Activated CD8-positive, alpha-beta memory T cell treated with anti-CD3 and anti-CD28 coated beads for 1 hour (primary cell): ENCODE results near the gene CDC42EP2.
"Not testable (repeated sequence)": the region's sequence is repeated elsewhere in the genome, so short reads cannot be mapped to it uniquely, and the experiment has no call there.

Source experiments
- DNase-seq, 2 donors: peaks; one replicate each; pipeline ENCODE4 v3.0.0-alpha.2; 2020; ENCODE audit warnings: low read depth in 1 of 2; ENCODE audit errors: extremely low read depth in 1 of 2

Gene CDC42EP2

GRCh38 chr11:65317025-65317786 is 2.5 kb downstream of the CDC42EP2 start:
- no peak for DNase-seq

GRCh38 chr11:65320386-65321075 is 5.9 kb downstream of the CDC42EP2 start:
- DNase-seq: no peak

GRCh38 chr11:65321076-65321475 is 6.4 kb downstream of the CDC42EP2 start:
- no peak for DNase-seq

- DNase-seq: no peak
These were observed 7.3 kb downstream of the CDC42EP2 start for GRCh38 chr11:65321828-65322485.

GRCh38 chr11:65323813-65324212 is 9.1 kb downstream of the CDC42EP2 start:
- DNase-seq: no peak

GRCh38 chr11:65325435-65325834 is 10.8 kb downstream of the CDC42EP2 start:
- no peak for DNase-seq

GRCh38 chr11:65327021-65327420 is 12.4 kb downstream of the CDC42EP2 start:
- DNase-seq: no peak

GRCh38 chr11:65329478-65329877 is 14.8 kb downstream of the CDC42EP2 start:
- DNase-seq: no peak

- peak; percentile 70 to 73 for DNase-seq
These were observed 15.3 kb downstream of the CDC42EP2 start for GRCh38 chr11:65329944-65330403.

- no peak for DNase-seq
These were observed 15.9 kb downstream of the CDC42EP2 start for GRCh38 chr11:65330544-65330943.

- not testable (repeated sequence) for DNase-seq
These were observed 17.9 kb downstream of the CDC42EP2 start for GRCh38 chr11:65332591-65332990.

- no peak for DNase-seq
These were observed 20.1 kb downstream of the CDC42EP2 start for GRCh38 chr11:65334696-65335295.

- DNase-seq: no peak
These were observed 24.0 kb downstream of the CDC42EP2 start for GRCh38 chr11:65338676-65339075.

GRCh38 chr11:65340226-65340625 is 25.6 kb downstream of the CDC42EP2 start:
- no peak for DNase-seq

GRCh38 chr11:65341856-65342255 is 27.2 kb downstream of the CDC42EP2 start:
- DNase-seq: no peak

- DNase-seq: no peak
These were observed 36.8 kb downstream of the CDC42EP2 start for GRCh38 chr11:65351511-65351910.

- DNase-seq: no peak
These were observed 38.1 kb downstream of the CDC42EP2 start for GRCh38 chr11:65352783-65353182.

GRCh38 chr11:65353376-65353775 is 38.7 kb downstream of the CDC42EP2 start:
- no peak for DNase-seq

- no peak for DNase-seq
These were observed 39.2 kb downstream of the CDC42EP2 start for GRCh38 chr11:65353900-65354264.

GRCh38 chr11:65354265-65355012 is 39.8 kb downstream of the CDC42EP2 start, which contains the start of gene TIGD3:
Gene TIGD3 (plus strand): TSS chr11:65354751. CDS start chr11:65355809, 1,058 bp downstream.
- DNase-seq: peak; percentile 96 to 97
